ENCODE data around the gene GLRA2.

Gene GLRA2

GRCh38 chrX:14779580-14779979 lies 250.2 kb downstream of the GLRA2 start:
- H3K4me1 ChIP-seq (ENCODE audit: control insufficient read depth in 1 of 2, insufficient read depth in 1 of 2, low read depth in 1 of 2, low read length in 1 of 2): peaks cover 4 to 5% of the 10 kb centered on the region in 2 experiments
- H3K27ac ChIP-seq: no peak overlapping the region
- H3K27me3 ChIP-seq: no peaks in the 10 kb centered on the region
- no peaks in the 10 kb centered on the region for H3K36me3 ChIP-seq
- no peak for TF ChIP-seq CTCF (IDR thresholded peaks at IDR 0.05)
- H3K9me3 ChIP-seq: no peaks in the 10 kb centered on the region
- no peak overlapping the region for H3K4me3 ChIP-seq (ENCODE audit: low read depth in 1 of 2, low read length in 1 of 2)

Measured in neutrophil (primary cell).